GM15510 (cell line): ENCODE results near the gene ANXA3.

Experiments used
- POLR2A ChIP-seq: IDR thresholded peaks from 3 replicates; pipeline ENCODE4 v1.6.1; 2011; ENCODE audit warnings: borderline replicate concordance; ENCODE audit not compliant: insufficient read length; ENCODE audit errors: extremely low read depth

Gene ANXA3

GRCh38 chr4:78634011-78634664 is 82.6 kb downstream of the ANXA3 start:
- TF ChIP-seq POLR2A, result no peak

DNA sequence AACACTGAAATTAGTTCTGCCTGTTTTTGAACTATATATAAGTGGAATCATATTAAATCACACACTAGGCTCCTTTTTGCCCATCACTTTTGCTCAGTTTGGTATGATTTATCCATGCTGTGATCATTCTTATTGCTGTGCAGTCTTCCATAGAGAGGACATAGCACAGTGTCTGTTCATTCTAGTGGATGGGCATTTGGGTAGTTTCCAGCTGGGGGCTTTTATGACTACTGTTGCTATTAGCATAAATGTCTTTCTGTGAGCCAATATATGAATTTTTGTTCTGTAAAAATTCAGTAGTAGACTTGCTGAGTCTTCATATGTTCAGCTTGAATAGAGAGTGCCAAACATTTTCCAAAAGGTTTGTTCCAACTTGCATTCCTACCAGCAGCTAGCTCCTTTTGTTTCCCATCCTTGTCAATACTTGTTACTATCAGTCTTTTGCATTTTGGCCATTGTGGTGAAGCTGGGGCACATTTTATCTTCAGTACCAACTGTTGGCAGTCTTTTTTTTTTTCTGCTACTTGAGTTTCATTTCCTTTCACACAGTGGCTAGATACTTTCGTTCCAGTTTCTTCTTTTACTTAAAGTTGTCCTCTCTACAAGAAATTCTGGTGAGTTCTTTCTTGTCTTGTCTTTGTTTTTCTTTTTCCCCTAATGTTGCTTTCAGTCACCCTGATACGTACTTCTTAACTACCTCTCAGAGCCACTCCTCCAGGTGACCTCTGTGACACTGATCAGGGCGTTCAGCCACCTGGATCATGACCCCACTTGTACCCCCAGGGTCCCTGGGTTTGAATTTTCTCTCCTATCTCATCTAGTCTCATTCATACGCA is 87.0 kb downstream of the ANXA3 start:
- TF ChIP-seq POLR2A, result no peak

GRCh38 chr4:78640714-78641113 is 89.1 kb downstream of the ANXA3 start:
- TF ChIP-seq POLR2A, result no peak

- TF ChIP-seq POLR2A, result no peak
These were observed 91.4 kb downstream of the ANXA3 start for GRCh38 chr4:78642934-78643333.

- no peak for TF ChIP-seq POLR2A
These were observed 92.6 kb downstream of the ANXA3 start for GRCh38 chr4:78644063-78644691.

GRCh38 chr4:78644744-78645330 is 93.3 kb downstream of the ANXA3 start:
- TF ChIP-seq POLR2A, result no peak

DNA sequence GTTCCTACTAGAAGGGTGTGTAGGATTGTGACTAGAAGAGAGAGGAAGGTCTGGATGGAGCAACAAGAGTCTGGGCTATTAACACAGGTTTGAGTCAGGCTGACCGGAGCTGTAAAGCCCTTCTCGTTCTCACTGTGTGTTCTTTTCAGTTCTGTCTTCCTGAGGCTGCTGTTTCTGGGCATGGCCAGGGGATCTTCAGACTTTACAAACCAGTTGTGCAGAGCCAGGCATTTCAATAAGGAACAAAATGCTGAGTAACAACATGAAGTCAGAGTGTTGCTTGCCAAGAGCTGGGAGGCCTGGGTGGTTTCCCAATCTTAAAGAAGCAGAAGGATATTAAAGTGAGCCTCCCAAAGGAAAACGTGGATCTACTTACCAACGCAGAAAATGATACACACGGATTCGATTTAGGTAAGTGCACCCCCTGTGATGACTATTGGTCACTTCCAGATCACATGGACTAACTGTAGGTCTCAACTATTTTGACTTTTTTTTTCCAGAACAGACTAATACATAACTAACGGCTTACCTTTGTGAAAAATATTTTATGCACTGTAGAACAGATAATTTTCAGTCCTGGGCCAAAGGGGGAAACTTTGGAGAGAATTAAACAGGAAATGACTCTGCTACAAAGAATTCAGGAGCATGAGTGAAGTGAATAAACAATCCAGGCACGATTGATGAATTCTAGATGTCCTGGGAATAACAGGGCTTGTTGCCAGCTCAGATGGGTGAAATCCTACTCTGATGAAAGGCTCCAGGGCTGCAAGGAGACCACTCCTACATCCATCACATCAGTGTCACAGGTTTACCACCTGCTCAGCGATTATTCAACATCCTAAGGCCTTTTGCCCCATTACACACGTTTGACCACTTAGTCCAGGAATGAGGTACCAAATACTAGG is 94.5 kb downstream of the ANXA3 start:
- no peak for TF ChIP-seq POLR2A

DNA sequence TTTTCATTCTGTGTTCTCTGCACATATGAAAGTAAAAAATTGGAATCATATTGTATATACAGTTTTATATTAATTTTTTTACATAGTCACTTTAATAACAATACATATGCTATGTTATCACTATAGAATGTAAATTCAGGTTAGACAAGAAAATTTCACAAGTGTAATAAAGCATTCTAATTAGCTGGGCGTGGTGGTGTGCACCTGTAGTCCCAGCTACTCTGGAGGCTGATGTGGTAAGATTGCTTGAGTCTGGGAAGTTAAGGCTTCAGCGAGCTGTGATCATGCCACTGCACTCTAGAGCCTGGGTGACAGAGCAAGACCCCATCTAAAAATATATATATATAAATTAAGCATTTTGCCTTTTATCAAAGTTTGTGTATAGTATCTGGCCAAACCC is 95.7 kb downstream of the ANXA3 start:
- no peak for TF ChIP-seq POLR2A

- TF ChIP-seq POLR2A, result no peak
These were observed 97.2 kb downstream of the ANXA3 start for GRCh38 chr4:78648640-78649363.

- TF ChIP-seq POLR2A, result no peak
These were observed 98.8 kb downstream of the ANXA3 start for GRCh38 chr4:78650106-78651024.

GRCh38 chr4:78651250-78651860 is 99.8 kb downstream of the ANXA3 start:
- no peak for TF ChIP-seq POLR2A

- TF ChIP-seq POLR2A, result no peak
These were observed 100.8 kb downstream of the ANXA3 start for GRCh38 chr4:78652282-78652876.
